NCI-H1105 (cell line): ENCODE measurements around the gene DRC3.

ENCODE experiments used
- DNase-seq: peaks from one replicate; lab custom pipeline; 2025; lab: John Stamatoyannopoulos, UW

The DRC3 gene

GRCh38 chr17:18045691-18046350 is 73.2 kb downstream of the DRC3 start:
- no peak for DNase-seq

GRCh38 chr17:18055597-18055996 is 82.9 kb downstream of the DRC3 start:
- DNase-seq = no peak

GRCh38 chr17:18056214-18056613 is 83.6 kb downstream of the DRC3 start:
- no peak for DNase-seq

- DNase-seq = no peak
Measured at GRCh38 chr17:18059283-18059682, 86.6 kb downstream of the DRC3 start.

GRCh38 chr17:18064053-18064452 is 91.4 kb downstream of the DRC3 start:
- no peak for DNase-seq

GRCh38 chr17:18065546-18065945 is 92.9 kb downstream of the DRC3 start:
- no peak for DNase-seq
